Ovary (tissue), 9 donors: ENCODE data around the gene FGD3. TPM values are rescaled to one million over a fixed set of nuclear protein-coding genes. Genes with fewer than 3 reads are reported as not detected.

Experiments
- DNase-seq, 5 donors: peaks; one replicate each; pipeline ENCODE4 v3.0.0-alpha.2; 2019 to 2020
- H3K27ac ChIP-seq, 2 donors: fragments of 200-600 bp; one replicate each; pipeline versions ENCODE4 v1.5.1 to v1.8.0; 2019 to 2022
- H3K27me3 ChIP-seq: fragments of 200-600 bp; one replicate; pipeline ENCODE4 v1.8.0; 2022
- H3K36me3 ChIP-seq: fragments of 200-600 bp; sonication (generic); one replicate; pipeline ENCODE4 v1.5.1; 2019
- H3K4me1 ChIP-seq: one replicate; pipeline ENCODE4 v1.8.1; 2013; ENCODE audit warnings: mild to moderate bottlenecking, moderate library complexity; ENCODE audit not compliant: insufficient read depth
- H3K4me3 ChIP-seq: fragments of 200-600 bp; sonication (generic); one replicate; pipeline ENCODE4 v1.5.1; 2017
- H3K9me3 ChIP-seq, 2 donors: fragments of 200-600 bp in 1 of 2; sonication (generic) in 1 of 2; one replicate each; pipeline versions ENCODE4 v1.5.1 to v1.8.1; 2013 to 2019; ENCODE audit warnings: mild to moderate bottlenecking in 1 of 2, moderate library complexity in 1 of 2
- CTCF ChIP-seq, 3 donors: fragments of 450-650 bp in 2 of 3; fragments of 200-600 bp in 1 of 3; IDR thresholded peaks; one replicate each; pipeline versions ENCODE4 v1.5.1 to v1.8.0; 2016 to 2022; ENCODE audit warnings: antibody characterized with exemption in 3 of 3, mild to moderate bottlenecking in 1 of 3
- EP300 ChIP-seq: sonication (generic); formaldehyde crosslinking; IDR thresholded peaks from one replicate; pipeline ENCODE4 v1.6.1; 2017; ENCODE audit warnings: antibody characterized with exemption
- POLR2A ChIP-seq: fragments of 450-650 bp; IDR thresholded peaks from one replicate; pipeline ENCODE4 v1.6.1; 2017; ENCODE audit warnings: antibody characterized with exemption, mild to moderate bottlenecking, moderate library complexity
- WGBS, 3 donors: extraction: QIAGEN DNeasy Blood & Tissue Kit in 1 of 3; methylation state at CpG; one replicate each; pipeline versions ENCODE4 v1.1.5 to v1.1.7; 2013 to 2017; 5-methylcytosine and 5-hydroxymethylcytosine counted together
- intact Hi-C, 4 donors: fragments of 100-400 bp; cut with DNase I; formaldehyde crosslinking; loops; one replicate each; pipeline versions ENCODE4 v1.11.0 to v1.15.1; 2022 to 2023
- polyA plus RNA-seq, 2 donors: library from polyadenylated mRNA; stranded (reverse); fragments of 200-250 nt in 1 of 2; fragments of 350-450 nt in 1 of 2; fragmentation: Illumina TruSeq in 1 of 2; extraction: RNeasy Lipid Tissue Mini Kit (QIAGEN cat#74804) in 1 of 2; gene quantifications; one replicate each; pipeline ENCODE4 v1.2.3, GENCODE V29; 2013 to 2014
- total RNA-seq, 7 donors: library from RNA; depleted of rRNA in 2 of 7; stranded (reverse); fragments of >200 nt in 2 of 7; fragmentation: NEBNext Ultra II Directional in 3 of 7; extraction: Animal tissue kit (Norgen Biotek cat#: 25700) in 3 of 7; gene quantifications; one replicate each; pipeline versions ENCODE4 v1.1.0 to v1.2.4, GENCODE V29; 2016 to 2023
- donor health status: DM: no; HTN: no; CAD: no; lungs with moderate emphysema.
- donor health status: DM: no; HTN: no; CAD: no.
- donor health status: Bipolar disorder and iron deficiency.
- donor health status: DM: yes; HTN: yes; CAD: no.
- donor health status: DM: no; HTN: no; CAD: no.
- donor health status: DM: yes; HTN: yes; CAD: no.

Gene FGD3
- total and polyA plus RNA-seq, 9 donors: 1.1 to 6.7 (median 2.0) TPM

- H3K27ac ChIP-seq: no peak overlapping the region
- no peaks in the 10 kb centered on the region for H3K27me3 ChIP-seq
- intact Hi-C loops: no loop called here
- TF ChIP-seq EP300: no peak
- TF ChIP-seq CTCF (IDR thresholded peaks at IDR 0.05): no peak
- TF ChIP-seq POLR2A: no peak
- no peaks in the 10 kb centered on the region for H3K36me3 ChIP-seq
- peaks cover under 1% of the 10 kb centered on the region for H3K4me1 ChIP-seq
- DNase-seq: no peak
- no peak overlapping the region for H3K4me3 ChIP-seq
- no peaks in the 10 kb centered on the region for H3K9me3 ChIP-seq
- WGBS, 3 donors: 94 to 97% (median 94%) methylated on average over 6 to 7 of the region's 7 CpGs
Measured at GRCh38 chr9:93026640-93027039, 79.3 kb downstream of the FGD3 start.

GRCh38 chr9:93027750-93028149, 80.4 kb downstream of the FGD3 start:
- DNase-seq: no peak
- Histone ChIP-seq H3K9me3 (no peaks in the 10 kb centered on the region), H3K27me3 (no peaks in the 10 kb centered on the region), H3K36me3 (no peaks in the 10 kb centered on the region), H3K27ac (no peak overlapping the region), H3K4me1 (peaks cover 6% of the 10 kb centered on the region), H3K4me3 (no peak overlapping the region)
- WGBS, 3 donors: 91 to 93% (median 93%) methylated on average over 10 of the region's 10 CpGs
- intact Hi-C loops: no loop called here
- TF ChIP-seq CTCF (IDR thresholded peaks at IDR 0.05): no peak
- TF ChIP-seq EP300: no peak
- TF ChIP-seq POLR2A: no peak

GRCh38 chr9:93028448-93029006, 81.2 kb downstream of the FGD3 start:
- Histone ChIP-seq H3K27ac (no peak overlapping the region), H3K4me1 (peaks cover 9% of the 10 kb centered on the region), H3K9me3 (no peaks in the 10 kb centered on the region), H3K27me3 (no peaks in the 10 kb centered on the region), H3K36me3 (no peaks in the 10 kb centered on the region), H3K4me3 (no peak overlapping the region)
- intact Hi-C loops: no loop called here
- no peak for TF ChIP-seq POLR2A
- TF ChIP-seq EP300: no peak
- DNase-seq: no peak
- 49 to 58% (median 52%) methylated on average over 6 of the region's 6 CpGs for WGBS, 3 donors

GRCh38 chr9:93030642-93031628, 83.6 kb downstream of the FGD3 start:
- no peak for TF ChIP-seq POLR2A
- TF ChIP-seq EP300: no peak
- TF ChIP-seq CTCF (IDR thresholded peaks at IDR 0.05): no peak
- peaks cover 14% of the 10 kb centered on the region for H3K4me1 ChIP-seq
- intact Hi-C loops: no loop called here
- no peaks in the 10 kb centered on the region for H3K9me3 ChIP-seq
- H3K4me3 ChIP-seq: no peak overlapping the region
- WGBS, 3 donors: 72 to 77% (median 76%) methylated on average over 9 of the region's 9 CpGs
- no peaks in the 10 kb centered on the region for H3K36me3 ChIP-seq
- no peak overlapping the region for H3K27ac ChIP-seq
- no peak for DNase-seq
- no peaks in the 10 kb centered on the region for H3K27me3 ChIP-seq
